Skeletal muscle cell (primary cell): ENCODE results near the gene SLC1A4.

ENCODE experiments used
- DNase-seq: peaks from one replicate; pipeline ENCODE4 v3.0.0-alpha.2; 2010; ENCODE audit warnings: low read depth
- H3K4me3 ChIP-seq: 2 replicates; pipeline ENCODE4 v1.5.1; 2011; ENCODE audit warnings: low read depth, mild to moderate bottlenecking, control low read depth, low read length, moderate library complexity

SLC1A4 gene

GRCh38 chr2:65062843-65063825 is 73.9 kb downstream of the SLC1A4 start:
- no peak overlapping the region for H3K4me3 ChIP-seq

GRCh38 chr2:65064728-65065552 is 75.7 kb downstream of the SLC1A4 start:
- no peak overlapping the region for H3K4me3 ChIP-seq

More at GRCh38 chr2:65062843-65063825, 73.9 kb downstream of the SLC1A4 start:
- peak; percentile 52 for DNase-seq

GRCh38 chr2:65067806-65068553 is 78.8 kb downstream of the SLC1A4 start:
- DNase-seq: no peak
- H3K4me3 ChIP-seq: no peak overlapping the region

More at GRCh38 chr2:65064728-65065552, 75.7 kb downstream of the SLC1A4 start:
- DNase-seq: peak; percentile 98

GRCh38 chr2:65069439-65069824 is 80.2 kb downstream of the SLC1A4 start:
- no peak for DNase-seq
- H3K4me3 ChIP-seq: no peak overlapping the region

- no peak for DNase-seq
Observed at GRCh38 chr2:65070172-65070830, 81.1 kb downstream of the SLC1A4 start.

GRCh38 chr2:65070856-65071255 is 81.7 kb downstream of the SLC1A4 start:
- no peak for DNase-seq
- no peak overlapping the region for H3K4me3 ChIP-seq

More at GRCh38 chr2:65070172-65070830, 81.1 kb downstream of the SLC1A4 start:
- H3K4me3 ChIP-seq: no peak overlapping the region

GRCh38 chr2:65071499-65072180 is 82.4 kb downstream of the SLC1A4 start:
- DNase-seq: no peak
- no peak overlapping the region for H3K4me3 ChIP-seq

GRCh38 chr2:65072181-65072970 is 83.2 kb downstream of the SLC1A4 start:
- DNase-seq: no peak
- no peak overlapping the region for H3K4me3 ChIP-seq
